Endodermal cell (in vitro differentiated cells): ENCODE data around the gene RIPOR2. TPM values are rescaled to one million over a fixed set of nuclear protein-coding genes. Genes with fewer than 3 reads are reported as not detected.
"Not testable (repeated sequence)": the region's sequence is repeated elsewhere in the genome, so short reads cannot be mapped to it uniquely, and the experiment has no call there.

ENCODE experiments used
- DNase-seq: peaks from one replicate; pipeline ENCODE4 v3.0.0-alpha.2; 2017
- H3K27ac ChIP-seq: 2 replicates; pipeline ENCODE4 v1.5.1; 2013; ENCODE audit warnings: mild to moderate bottlenecking, low read depth, low read length, moderate library complexity
- H3K27me3 ChIP-seq: 2 replicates; pipeline ENCODE4 v1.6.1; 2013; ENCODE audit warnings: mild to moderate bottlenecking, low read length, moderate library complexity; ENCODE audit not compliant: insufficient read depth, control insufficient read depth, poor library complexity, severe bottlenecking
- H3K36me3 ChIP-seq: 2 replicates; pipeline ENCODE4 v1.7.0; 2013; ENCODE audit warnings: mild to moderate bottlenecking, low read length, moderate library complexity; ENCODE audit not compliant: control insufficient read depth, insufficient read depth
- H3K4me1 ChIP-seq: one replicate; pipeline ENCODE4 v1.7.0; 2013; ENCODE audit warnings: low read length; ENCODE audit not compliant: control insufficient read depth, insufficient read depth
- H3K4me3 ChIP-seq: 2 replicates; pipeline ENCODE4 v1.5.1; 2013; ENCODE audit warnings: mild to moderate bottlenecking, low read length, moderate library complexity
- H3K9ac ChIP-seq: 2 replicates; pipeline ENCODE4 v1.6.1; 2013; ENCODE audit warnings: mild to moderate bottlenecking, low read length, moderate library complexity; ENCODE audit not compliant: poor library complexity, severe bottlenecking; ENCODE audit errors: extremely low read depth
- H3K9me3 ChIP-seq: 2 replicates; pipeline ENCODE4 v1.6.1; 2013; ENCODE audit warnings: mild to moderate bottlenecking, low read length, moderate library complexity; ENCODE audit not compliant: control insufficient read depth
- H3K27ac Mint-ChIP-seq: 2 replicates; pipeline ENCODE4 v1.8.0; 2020; ENCODE audit warnings: mixed read lengths
- H3K27me3 Mint-ChIP-seq: 2 replicates; pipeline ENCODE4 v1.8.0; 2021; ENCODE audit warnings: mild to moderate bottlenecking, mixed read lengths; ENCODE audit not compliant: insufficient read depth
- H3K36me3 Mint-ChIP-seq: 2 replicates; pipeline ENCODE4 v1.8.0; 2020; ENCODE audit warnings: low read depth, mixed read lengths
- H3K4me1 Mint-ChIP-seq: 2 replicates; pipeline ENCODE4 v1.8.0; 2020; ENCODE audit warnings: mixed read lengths
- H3K4me3 Mint-ChIP-seq: 2 replicates; pipeline ENCODE4 v1.8.0; 2020; ENCODE audit warnings: mild to moderate bottlenecking, moderate library complexity, mixed read lengths
- H3K9me3 Mint-ChIP-seq: 2 replicates; pipeline ENCODE4 v1.8.0; 2020; ENCODE audit warnings: mild to moderate bottlenecking, mixed read lengths
- CTCF ChIP-seq: fragments of 200-600 bp; sonication (generic); conservative IDR thresholded peaks from 2 replicates; pipeline ENCODE4 v1.5.0; 2021; ENCODE audit warnings: antibody characterized with exemption, mild to moderate bottlenecking
- WGBS, 2 experiments: methylation state at CpG; one replicate each; pipeline versions ENCODE4 v1.1.5 to v1.1.7; 2013; ENCODE audit warnings: missing lambda C conversion rate in 2 of 2, mixed read lengths in 1 of 2; ENCODE audit not compliant: insufficient coverage in 1 of 2, insufficient read length in 1 of 2; 5-methylcytosine and 5-hydroxymethylcytosine counted together
- total RNA-seq, 2 donors: library from RNA; stranded (reverse); fragmentation: NEBNext Ultra II Directional in 1 of 2; extraction: Animal tissue kit (Norgen Biotek cat#: 25700) in 1 of 2; gene quantifications; 2 replicates in 1 of 2; 3 replicates in 1 of 2; pipeline ENCODE4 v1.2.1, GENCODE V29; 2021

Gene RIPOR2
- total RNA-seq, 2 donors from 2014 or later, result 9.3 to 10.4 TPM

GRCh38 chr6:24759718-24760117, 176.0 kb downstream of the RIPOR2 start:
- no peak overlapping the region for H3K4me3 ChIP-seq
- no peaks in the 10 kb centered on the region for H3K4me1 Mint-ChIP-seq
- H3K27me3 Mint-ChIP-seq, result no peaks in the 10 kb centered on the region
- no peaks in the 10 kb centered on the region for H3K27me3 ChIP-seq
- H3K4me1 ChIP-seq, result no peaks in the 10 kb centered on the region
- H3K27ac ChIP-seq, result no peak overlapping the region
- H3K36me3 Mint-ChIP-seq, result no peaks in the 10 kb centered on the region
- WGBS, 2 experiments, result 96 to 97% methylated on average over 3 of the region's 3 CpGs
- no peaks in the 10 kb centered on the region for H3K36me3 ChIP-seq
- DNase-seq, result no peak
- H3K9ac ChIP-seq, result no peak overlapping the region
- peaks cover 1% of the 10 kb centered on the region for H3K9me3 ChIP-seq
- peaks cover under 1% of the 10 kb centered on the region for H3K9me3 Mint-ChIP-seq
- no peak overlapping the region for H3K27ac Mint-ChIP-seq
- TF ChIP-seq CTCF, result no peak
- no peak overlapping the region for H3K4me3 Mint-ChIP-seq

- Histone ChIP-seq H3K9me3 (peaks cover 13% of the 10 kb centered on the region), H3K4me1 (no peaks in the 10 kb centered on the region), H3K9ac (no peak overlapping the region), H3K27ac (no peak overlapping the region), H3K36me3 (no peaks in the 10 kb centered on the region), H3K27me3 (no peaks in the 10 kb centered on the region), H3K4me3 (no peak overlapping the region)
- H3K4me3 Mint-ChIP-seq, result no peak overlapping the region
- H3K27ac Mint-ChIP-seq, result no peak overlapping the region
- H3K9me3 Mint-ChIP-seq, result peaks cover 14% of the 10 kb centered on the region
- DNase-seq, result no peak
- no peak for TF ChIP-seq CTCF
- no peaks in the 10 kb centered on the region for H3K27me3 Mint-ChIP-seq
- WGBS, 2 experiments, result 95 to 100% methylated on average over 6 of the region's 6 CpGs
- no peaks in the 10 kb centered on the region for H3K36me3 Mint-ChIP-seq
- H3K4me1 Mint-ChIP-seq, result no peaks in the 10 kb centered on the region
Observed at GRCh38 chr6:24757611-24758010, 178.1 kb downstream of the RIPOR2 start.

- DNase-seq, result no peak
- H3K27ac ChIP-seq, result no peak overlapping the region
- no peaks in the 10 kb centered on the region for H3K4me1 ChIP-seq
- no peak for TF ChIP-seq CTCF
- H3K36me3 ChIP-seq, result no peaks in the 10 kb centered on the region
- H3K9me3 ChIP-seq, result peaks cover 13% of the 10 kb centered on the region
- H3K4me3 ChIP-seq, result no peak overlapping the region
- H3K27ac Mint-ChIP-seq, result no peak overlapping the region
- no peak overlapping the region for H3K4me3 Mint-ChIP-seq
- no peaks in the 10 kb centered on the region for H3K27me3 ChIP-seq
- no peak overlapping the region for H3K9ac ChIP-seq
- no peaks in the 10 kb centered on the region for H3K27me3 Mint-ChIP-seq
- H3K36me3 Mint-ChIP-seq, result no peaks in the 10 kb centered on the region
- no peaks in the 10 kb centered on the region for H3K4me1 Mint-ChIP-seq
- H3K9me3 Mint-ChIP-seq, result peaks cover 14% of the 10 kb centered on the region
Observed at GRCh38 chr6:24755279-24755678, 180.5 kb downstream of the RIPOR2 start.

GRCh38 chr6:24754378-24754777, 181.4 kb downstream of the RIPOR2 start:
- peaks cover 13% of the 10 kb centered on the region for H3K9me3 ChIP-seq
- H3K36me3 ChIP-seq, H3K27ac ChIP-seq, H3K4me3 Mint-ChIP-seq, H3K27ac Mint-ChIP-seq, H3K36me3 Mint-ChIP-seq, H3K27me3 ChIP-seq, H3K9ac ChIP-seq, H3K4me3 ChIP-seq, H3K4me1 Mint-ChIP-seq, H3K4me1 ChIP-seq, H3K27me3 Mint-ChIP-seq, DNase-seq: not testable (repeated sequence)
- H3K9me3 Mint-ChIP-seq, result peaks cover 14% of the 10 kb centered on the region
- 90 to 92% methylated on average over 2 to 4 of the region's 4 CpGs for WGBS, 2 experiments
